ENCODE measurements around the gene KAT6B. TPM values are rescaled to one million over a fixed set of nuclear protein-coding genes. Genes with fewer than 3 reads are reported as not detected.

KAT6B gene
- total and polyA plus RNA-seq, 2 experiments from 2014 or later, result 15.8 to 36.2 TPM

GRCh38 chr10:74827045-74827441 lies 643 bp downstream of the KAT6B start:
- Histone ChIP-seq H3K79me2 (peaks cover 48% of the 10 kb centered on the region), H3K9me3 (ENCODE audit: low read depth) (no peaks in the 10 kb centered on the region), H3K27ac (peak overlapping the region; percentile 38), H3K27me3 (no peaks in the 10 kb centered on the region), H2AFZ (no peak overlapping the region), H3K4me2 (peak overlapping the region; percentile 91), H3K4me1 (ENCODE audit: insufficient read depth) (peaks cover 40% of the 10 kb centered on the region), H4K20me1 (ENCODE audit: insufficient read depth, poor library complexity, severe bottlenecking) (peaks cover 29% of the 10 kb centered on the region), H3K36me3 (replicated peaks; ENCODE audit: insufficient read depth, low read depth) (no peaks in the 10 kb centered on the region), H3K9me2 (replicated peaks; ENCODE audit: insufficient read depth) (no peaks in the 10 kb centered on the region), H3K4me3 (peak overlapping the region; percentile 41)
- TF ChIP-seq EZH2 (IDR thresholded peaks at IDR 0.05; ENCODE audit: borderline replicate concordance) (no peak), EZH2phosphoT487 (IDR thresholded peaks at IDR 0.05; ENCODE audit: low read depth, severe bottlenecking, unreplicated experiment) (no peak)
- TF ChIP-seq, protein P1, sequence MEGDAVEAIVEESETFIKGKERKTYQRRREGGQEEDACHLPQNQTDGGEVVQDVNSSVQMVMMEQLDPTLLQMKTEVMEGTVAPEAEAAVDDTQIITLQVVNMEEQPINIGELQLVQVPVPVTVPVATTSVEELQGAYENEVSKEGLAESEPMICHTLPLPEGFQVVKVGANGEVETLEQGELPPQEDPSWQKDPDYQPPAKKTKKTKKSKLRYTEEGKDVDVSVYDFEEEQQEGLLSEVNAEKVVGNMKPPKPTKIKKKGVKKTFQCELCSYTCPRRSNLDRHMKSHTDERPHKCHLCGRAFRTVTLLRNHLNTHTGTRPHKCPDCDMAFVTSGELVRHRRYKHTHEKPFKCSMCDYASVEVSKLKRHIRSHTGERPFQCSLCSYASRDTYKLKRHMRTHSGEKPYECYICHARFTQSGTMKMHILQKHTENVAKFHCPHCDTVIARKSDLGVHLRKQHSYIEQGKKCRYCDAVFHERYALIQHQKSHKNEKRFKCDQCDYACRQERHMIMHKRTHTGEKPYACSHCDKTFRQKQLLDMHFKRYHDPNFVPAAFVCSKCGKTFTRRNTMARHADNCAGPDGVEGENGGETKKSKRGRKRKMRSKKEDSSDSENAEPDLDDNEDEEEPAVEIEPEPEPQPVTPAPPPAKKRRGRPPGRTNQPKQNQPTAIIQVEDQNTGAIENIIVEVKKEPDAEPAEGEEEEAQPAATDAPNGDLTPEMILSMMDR (IDR thresholded peaks at IDR 0.05; ENCODE audit: poor library complexity), result no peak
- DNase-seq (ENCODE audit: low spot score), result no peak
- 15% methylated on average over 8 of the region's 17 CpGs for WGBS (ENCODE audit: low lambda C conversion rate, missing lambda C conversion rate)

GRCh38 chr10:74827694-74828093 lies 1.3 kb downstream of the KAT6B start:
- Histone ChIP-seq H3K36me3 (replicated peaks; ENCODE audit: insufficient read depth, low read depth) (no peaks in the 10 kb centered on the region), H3K27me3 (no peaks in the 10 kb centered on the region), H3K79me2 (peaks cover 55% of the 10 kb centered on the region), H3K4me1 (ENCODE audit: insufficient read depth) (peaks cover 34% of the 10 kb centered on the region), H4K20me1 (ENCODE audit: insufficient read depth, poor library complexity, severe bottlenecking) (peaks cover 35% of the 10 kb centered on the region), H3K27ac (no peak overlapping the region), H3K4me2 (peak overlapping the region; percentile 91), H3K9me3 (ENCODE audit: low read depth) (no peaks in the 10 kb centered on the region), H3K9me2 (replicated peaks; ENCODE audit: insufficient read depth) (no peaks in the 10 kb centered on the region), H3K4me3 (no peak overlapping the region), H2AFZ (no peak overlapping the region)
- no peak for DNase-seq (ENCODE audit: low spot score)
- no peak for TF ChIP-seq EZH2 (IDR thresholded peaks at IDR 0.05; ENCODE audit: borderline replicate concordance)
- TF ChIP-seq, protein P1 (IDR thresholded peaks at IDR 0.05; ENCODE audit: poor library complexity), result no peak
- no peak for TF ChIP-seq EZH2phosphoT487 (IDR thresholded peaks at IDR 0.05; ENCODE audit: low read depth, severe bottlenecking, unreplicated experiment)
- WGBS (ENCODE audit: low lambda C conversion rate, missing lambda C conversion rate), result 93% methylated on average over 7 of the region's 7 CpGs

GRCh38 chr10:74828946-74829345 lies 2.5 kb downstream of the KAT6B start:
- Histone ChIP-seq H3K79me2 (peaks cover 67% of the 10 kb centered on the region), H4K20me1 (ENCODE audit: insufficient read depth, poor library complexity, severe bottlenecking) (peaks cover 46% of the 10 kb centered on the region), H2AFZ (no peak overlapping the region), H3K9me3 (ENCODE audit: low read depth) (no peaks in the 10 kb centered on the region), H3K36me3 (replicated peaks; ENCODE audit: insufficient read depth, low read depth) (no peaks in the 10 kb centered on the region), H3K4me3 (no peak overlapping the region), H3K27ac (no peak overlapping the region), H3K4me1 (ENCODE audit: insufficient read depth) (peaks cover 25% of the 10 kb centered on the region), H3K27me3 (no peaks in the 10 kb centered on the region), H3K9me2 (replicated peaks; ENCODE audit: insufficient read depth) (no peaks in the 10 kb centered on the region), H3K4me2 (no peak overlapping the region)
- TF ChIP-seq, protein P1 (IDR thresholded peaks at IDR 0.05; ENCODE audit: poor library complexity), result no peak
- no peak for TF ChIP-seq EZH2 (IDR thresholded peaks at IDR 0.05; ENCODE audit: borderline replicate concordance)
- no peak for TF ChIP-seq EZH2phosphoT487 (IDR thresholded peaks at IDR 0.05; ENCODE audit: low read depth, severe bottlenecking, unreplicated experiment)
- WGBS (ENCODE audit: low lambda C conversion rate, missing lambda C conversion rate), result 85% methylated on average over 4 of the region's 4 CpGs
- DNase-seq (ENCODE audit: low spot score), result no peak

Data from hepatocyte (in vitro differentiated cells).